Measurements from ENCODE around the gene MRPL21. TPM values are rescaled to one million over a fixed set of nuclear protein-coding genes. Genes with fewer than 3 reads are reported as not detected.

The MRPL21 gene
- total and polyA plus RNA-seq, 2 of the 8 experiments (the other 6 are each of a cell fraction or from before 2014, with no cell fraction given): 102 to 107 TPM

GRCh38 chr11:68857037-68857586, 46.5 kb downstream of the MRPL21 start:
- no peak overlapping the region for H2BK15ac ChIP-seq (ENCODE audit: low read length)
- no peak overlapping the region for H3K56ac ChIP-seq (replicated peaks; ENCODE audit: insufficient read length, low read depth, low read length)
- H2AFZ ChIP-seq (ENCODE audit: low read length): no peak overlapping the region
- H3K14ac ChIP-seq (ENCODE audit: insufficient read length): no peak overlapping the region
- H3K27ac ChIP-seq (ENCODE audit: low read depth, low read length): no peak overlapping the region
- no peak overlapping the region for H2AK5ac ChIP-seq (ENCODE audit: low read depth, low read length)
- H3K23me2 ChIP-seq (ENCODE audit: low read depth, low read length): peaks cover 11% of the 10 kb centered on the region; the same call in 1 of the 2 replicates
- no peak overlapping the region for H4K91ac ChIP-seq (replicated peaks; ENCODE audit: insufficient read length, low read length)
- no peak overlapping the region for H2BK5ac ChIP-seq (ENCODE audit: low read depth, low read length)
- H3K4me1 ChIP-seq (replicated peaks in 1 of 4; ENCODE audit: control insufficient read depth in 3 of 4, insufficient read depth in 4 of 4, low read length in 3 of 4): peaks cover 0 to 6% (median 1%) of the 10 kb centered on the region in 4 experiments; a peak in 3 of 7 replicates
- H2BK12ac ChIP-seq (ENCODE audit: low read depth, low read length): no peak overlapping the region
- H3K18ac ChIP-seq (ENCODE audit: extremely low read depth, low read length): no peak overlapping the region
- ChIA-PET CTCF (ENCODE audit: partially characterized antibody) (interaction anchor here (0.7 to 1.1 kb wide), 4 partner anchors 13 to 55 kb away, joined by 3 to 4 read pairs (median 3); no protein-coding TSS in a partner anchor), POLR2A (ENCODE audit: partially characterized antibody) (interaction anchor here (0.6 to 1.0 kb wide), 3 partner anchors 18 to 1863 kb away, joined by 3 read pairs; partner anchors contain the start of gene C11orf24)
- no peak overlapping the region for H2BK20ac ChIP-seq (ENCODE audit: low read length)
- H4K20me1 ChIP-seq (replicated peaks in 1 of 2; ENCODE audit: control insufficient read depth in 1 of 2, insufficient read depth in 2 of 2, low read length in 2 of 2): no peaks in the 10 kb centered on the region
- no peaks in the 10 kb centered on the region for H3K79me2 ChIP-seq (ENCODE audit: control insufficient read depth in 1 of 2, insufficient read depth in 2 of 2, low read length in 2 of 2)
- no peak overlapping the region for H3K4ac ChIP-seq (replicated peaks; ENCODE audit: insufficient read length, low read depth, low read length)
- FAIRE-seq (no peak), DNase-seq (ENCODE audit: low read depth in 1 of 2, low spot score in 2 of 2) (no peak)
- no peak overlapping the region for H3K23ac ChIP-seq (ENCODE audit: insufficient read length)
- H3K79me1 ChIP-seq (ENCODE audit: low read depth, low read length): no peaks in the 10 kb centered on the region
- no peak overlapping the region for H4K8ac ChIP-seq (ENCODE audit: extremely low read depth, insufficient read depth, low read length)
- H3K27me3 ChIP-seq (replicated peaks in 1 of 4; ENCODE audit: control insufficient read depth in 3 of 4, extremely low read depth in 1 of 4, insufficient read depth in 3 of 4, low read length in 3 of 4): peaks cover 5 to 27% (median 14%) of the 10 kb centered on the region in 4 experiments; a peak in 6 of 7 replicates
- H2BK120ac ChIP-seq (replicated peaks; ENCODE audit: low read depth, low read length): no peak overlapping the region
- H3K4me2 ChIP-seq (ENCODE audit: insufficient read depth in 1 of 2, low read depth in 2 of 2, low read length in 2 of 2): no peak overlapping the region; a peak in 1 of 4 replicates
- no peak overlapping the region for H3K9ac ChIP-seq (replicated peaks in 1 of 4; ENCODE audit: extremely low read depth in 1 of 4, low read depth in 3 of 4, low read length in 3 of 4)
- peaks cover 0 to 6% of the 10 kb centered on the region in 2 experiments; a peak in 1 of 4 replicates for H3K9me3 ChIP-seq (ENCODE audit: insufficient read depth in 2 of 2, low read depth in 1 of 2, low read length in 1 of 2)
- H4K5ac ChIP-seq (ENCODE audit: insufficient read length, low read depth, low read length): no peak overlapping the region
- 72% methylated on average over 8 of the region's 8 CpGs; no CpG with 5 or more reads in 1 of the 2 experiments for WGBS, 2 experiments (ENCODE audit: extremely low coverage in 1 of 2, insufficient coverage in 1 of 2, insufficient read length in 1 of 2, insufficient replicate concordance in 2 of 2, low coverage in 1 of 2, low lambda C conversion rate in 2 of 2, missing lambda C conversion rate in 1 of 2)
- H3K36me3 ChIP-seq (ENCODE audit: control insufficient read depth in 2 of 4, insufficient read depth in 4 of 4, low read length in 3 of 4): no peaks in the 10 kb centered on the region
- no peak overlapping the region for H3K4me3 ChIP-seq (ENCODE audit: extremely low read depth in 1 of 4, insufficient read depth in 2 of 4, low read depth in 3 of 4, low read length in 4 of 4)
- peak in 1 of 2 experiments; percentile 20; a peak in 1 of 4 replicates for TF ChIP-seq RAD21 (IDR thresholded peaks at IDR 0.05 in 1 of 2, conservative IDR thresholded peaks at IDR 0.05 in 1 of 2; ENCODE audit: low read depth in 2 of 2, low read length in 2 of 2)
- no peak for TF ChIP-seq NANOG (IDR thresholded peaks at IDR 0.05; ENCODE audit: insufficient read depth, low read depth, low read length, poor library complexity, severe bottlenecking)
- no peak for TF ChIP-seq BRCA1 (IDR thresholded peaks at IDR 0.05; ENCODE audit: low read depth, low read length)
- peak; percentile 10 to 23 (median 14); a peak in 2 of 4 replicates for TF ChIP-seq CTCF (IDR thresholded peaks at IDR 0.05; ENCODE audit: control extremely low read depth in 1 of 3, insufficient read depth in 1 of 3, low read depth in 1 of 3, low read length in 3 of 3)
